GM23338 (cell line): Measurements from ENCODE around the gene WSCD2. TPM values are rescaled to one million over a fixed set of nuclear protein-coding genes. Genes with fewer than 3 reads are reported as not detected.

Experiments
- ATAC-seq: fragments of 200-7000 bp; cut with Tn5 transposase; 3 replicates; pipeline ENCODE4 v1.9.1; 2020
- DNase-seq: peaks from one replicate; pipeline ENCODE4 v3.0.0-alpha.2; 2015; ENCODE audit warnings: low spot score
- H2AFZ ChIP-seq: fragments of 200-600 bp; sonication (generic); 2 replicates; pipeline ENCODE4 v1.8.0; 2016; ENCODE audit warnings: antibody characterized with exemption, mild to moderate bottlenecking, moderate library complexity
- H3F3A ChIP-seq: fragments of 200-600 bp; sonication (generic); replicated peaks from 2 replicates; pipeline ENCODE4 v1.8.0; 2017; ENCODE audit warnings: antibody characterized with exemption, mixed run types, low read depth
- H3K27ac ChIP-seq: fragments of 200-600 bp; sonication (generic); 2 replicates; pipeline ENCODE4 v1.6.1; 2016; ENCODE audit warnings: low read depth
- H3K27me3 ChIP-seq: fragments of 200-600 bp; sonication (generic); 2 replicates; pipeline ENCODE4 v1.8.0; 2016; ENCODE audit warnings: mild to moderate bottlenecking, mixed run types, moderate library complexity; ENCODE audit not compliant: insufficient read depth
- H3K36me3 ChIP-seq: fragments of 200-600 bp; sonication (generic); 2 replicates; pipeline ENCODE4 v1.8.0; 2016; ENCODE audit warnings: mild to moderate bottlenecking; ENCODE audit not compliant: insufficient read depth
- H3K4me1 ChIP-seq: fragments of 200-600 bp; sonication (generic); 2 replicates; pipeline ENCODE4 v1.8.0; 2016; ENCODE audit warnings: mild to moderate bottlenecking, moderate library complexity; ENCODE audit not compliant: insufficient read depth
- H3K4me2 ChIP-seq: fragments of 200-600 bp; sonication (generic); 2 replicates; pipeline ENCODE4 v1.7.1; 2017; ENCODE audit warnings: mixed run types
- H3K4me3 ChIP-seq: fragments of 200-600 bp; sonication (generic); 2 replicates; pipeline ENCODE4 v1.6.1; 2016; ENCODE audit warnings: mixed run types
- H3K79me2 ChIP-seq: fragments of 200-600 bp; sonication (generic); replicated peaks from 2 replicates; pipeline ENCODE4 v1.8.0; 2017; ENCODE audit warnings: mild to moderate bottlenecking; ENCODE audit not compliant: insufficient read depth
- H3K9me2 ChIP-seq: fragments of 200-600 bp; sonication (generic); 2 replicates; pipeline ENCODE4 v1.8.0; 2017; ENCODE audit not compliant: insufficient read depth
- H4K20me1 ChIP-seq: fragments of 200-600 bp; sonication (generic); replicated peaks from 2 replicates; pipeline ENCODE4 v1.8.0; 2017; ENCODE audit warnings: mild to moderate bottlenecking; ENCODE audit not compliant: insufficient read depth
- H3K27ac Mint-ChIP-seq: 2 replicates; pipeline ENCODE4 v1.8.0; 2020; ENCODE audit warnings: inconsistent platforms, mild to moderate bottlenecking, moderate library complexity, mixed read lengths
- H3K27me3 Mint-ChIP-seq: 3 replicates; pipeline ENCODE4 v1.8.0; 2022; ENCODE audit warnings: low read depth, mild to moderate bottlenecking, moderate library complexity, mixed read lengths, inconsistent platforms; ENCODE audit not compliant: insufficient read depth, poor library complexity
- H3K36me3 Mint-ChIP-seq: 3 replicates; pipeline ENCODE4 v1.8.0; 2021; ENCODE audit warnings: low read depth, mild to moderate bottlenecking, inconsistent platforms, moderate library complexity, mixed read lengths
- H3K4me1 Mint-ChIP-seq: 3 replicates; pipeline ENCODE4 v1.8.0; 2020; ENCODE audit warnings: mild to moderate bottlenecking, inconsistent platforms, mixed read lengths
- H3K4me3 Mint-ChIP-seq: 3 replicates; pipeline ENCODE4 v1.8.0; 2021; ENCODE audit warnings: moderate library complexity, mild to moderate bottlenecking, inconsistent platforms, mixed read lengths
- H3K9me3 Mint-ChIP-seq: 3 replicates; pipeline ENCODE4 v1.8.0; 2020; ENCODE audit warnings: moderate library complexity, mild to moderate bottlenecking, inconsistent platforms, mixed read lengths
- CREB1 ChIP-seq: fragments of 250-450 bp; sonication (Bioruptor Pico); IDR thresholded peaks from 2 replicates; pipeline ENCODE4 v1.5.0; 2020; ENCODE audit warnings: low read depth, mild to moderate bottlenecking, moderate library complexity
- EZH2 ChIP-seq: fragments of 200-600 bp; sonication (generic); IDR thresholded peaks from one replicate; pipeline ENCODE4 v1.8.0; 2017; ENCODE audit warnings: antibody characterized with exemption, mild to moderate bottlenecking, low read depth; ENCODE audit not compliant: unreplicated experiment
- EZH2phosphoT487 ChIP-seq: fragments of 200-600 bp; sonication (generic); IDR thresholded peaks from one replicate; pipeline ENCODE4 v1.8.1; 2018; ENCODE audit warnings: antibody characterized with exemption; ENCODE audit not compliant: unreplicated experiment
- JUNB ChIP-seq: IDR thresholded peaks from one replicate; pipeline ENCODE4 v1.6.1; 2016; ENCODE audit warnings: antibody characterized with exemption; ENCODE audit not compliant: unreplicated experiment
- NANOG ChIP-seq: IDR thresholded peaks from 2 replicates; pipeline ENCODE4 v1.6.1; 2016; ENCODE audit warnings: antibody characterized with exemption, borderline replicate concordance
- POLR2AphosphoS5 ChIP-seq: IDR thresholded peaks from 2 replicates; pipeline ENCODE4 v1.6.1; 2016; ENCODE audit warnings: antibody characterized with exemption, low read depth
- REST ChIP-seq: IDR thresholded peaks from one replicate; pipeline ENCODE4 v1.6.1; 2018; ENCODE audit warnings: antibody characterized with exemption; ENCODE audit not compliant: unreplicated experiment
- STAT1 ChIP-seq: IDR thresholded peaks from one replicate; pipeline ENCODE4 v1.6.1; 2016; ENCODE audit warnings: antibody characterized with exemption; ENCODE audit not compliant: unreplicated experiment
- ZNF114 ChIP-seq: fragments of 250-450 bp; sonication (Bioruptor Pico); IDR thresholded peaks from 2 replicates; pipeline ENCODE4 v1.5.0; 2020; ENCODE audit warnings: mild to moderate bottlenecking, moderate library complexity
- ZNF331 ChIP-seq: fragments of 250-450 bp; sonication (Bioruptor Pico); IDR thresholded peaks from 2 replicates; pipeline ENCODE4 v1.5.0; 2020; ENCODE audit warnings: low read depth, mild to moderate bottlenecking, moderate library complexity
- ZNF462 ChIP-seq: fragments of 250-450 bp; sonication (Bioruptor Pico); IDR thresholded peaks from 2 replicates; pipeline ENCODE4 v1.5.0; 2020; ENCODE audit warnings: mild to moderate bottlenecking, moderate library complexity
- polyA plus RNA-seq: library from polyadenylated mRNA; unstranded; fragments of >200 nt; fragmentation: Nextera tagmentation; extraction: Ambion mirVana; gene quantifications from 2 replicates; pipeline ENCODE4 v1.2.1, GENCODE V29; 2016
- total RNA-seq: library from RNA; depleted of rRNA; stranded (reverse); fragments of >200 nt; shearing (Covaris generic); gene quantifications from 2 replicates; pipeline ENCODE4 v1.2.3, GENCODE V29; 2014
- TF ChIP-seq, protein P1 (sequence below), 2 experiments: fragments of 200-600 bp in 1 of 2; sonication (generic) in 1 of 2; conservative IDR thresholded peaks; 2 replicates each; pipeline versions ENCODE4 v1.5.1 to v1.6.1; 2016 to 2017; ENCODE audit warnings: antibody characterized with exemption in 2 of 2, low read depth in 2 of 2, mild to moderate bottlenecking in 2 of 2, moderate library complexity in 1 of 2
- TF ChIP-seq, protein P2 (sequence below): IDR thresholded peaks from 2 replicates; pipeline ENCODE4 v1.6.1; 2016; ENCODE audit warnings: antibody characterized with exemption

Gene WSCD2
- total and polyA plus RNA-seq, 2 experiments from 2014 or later = 0.66 to 3.1 TPM

DNA sequence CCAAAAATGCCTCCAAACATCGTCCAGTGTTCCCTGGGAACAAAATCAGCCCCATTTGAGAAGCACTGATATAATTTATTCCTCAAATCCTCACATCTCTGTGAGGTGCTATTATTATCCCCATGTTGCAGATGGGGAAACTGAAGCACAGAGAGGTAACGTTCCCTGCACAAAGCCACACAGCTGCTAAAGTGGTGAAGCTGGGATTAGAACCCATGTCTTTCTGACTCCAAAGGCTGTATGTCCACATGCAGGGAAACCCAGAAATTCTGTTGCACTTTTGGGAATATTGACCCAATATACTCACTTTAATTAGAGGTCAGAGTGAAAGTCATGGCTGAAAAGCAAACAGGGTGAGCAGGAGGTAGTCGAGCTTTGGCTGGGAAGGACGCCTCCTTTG is 19.1 kb upstream of the WSCD2 start:
- no peak overlapping the region for H3K4me3 Mint-ChIP-seq
- Histone ChIP-seq H2AFZ (no peak overlapping the region), H3K27ac (no peak overlapping the region), H3K4me2 (no peak overlapping the region), H3K4me1 (peaks cover 16% of the 10 kb centered on the region), H3K36me3 (no peaks in the 10 kb centered on the region), H3F3A (no peaks in the 10 kb centered on the region; the same call in 1 of the 2 replicates), H3K79me2 (no peaks in the 10 kb centered on the region), H3K9me2 (no peaks in the 10 kb centered on the region), H4K20me1 (no peaks in the 10 kb centered on the region), H3K4me3 (no peak overlapping the region), H3K27me3 (no peaks in the 10 kb centered on the region)
- H3K4me1 Mint-ChIP-seq = peaks cover 26% of the 10 kb centered on the region
- TF ChIP-seq ZNF114 (CRISPR knock-in tag) (no peak), REST (no peak), JUNB (no peak), ZNF462 (CRISPR knock-in tag) (no peak), NANOG (no peak), EZH2 (no peak), EZH2phosphoT487 (no peak), STAT1 (no peak), POLR2AphosphoS5 (no peak), ZNF331 (CRISPR knock-in tag) (no peak), CREB1 (CRISPR knock-in tag) (no peak)
- TF ChIP-seq, protein P1, sequence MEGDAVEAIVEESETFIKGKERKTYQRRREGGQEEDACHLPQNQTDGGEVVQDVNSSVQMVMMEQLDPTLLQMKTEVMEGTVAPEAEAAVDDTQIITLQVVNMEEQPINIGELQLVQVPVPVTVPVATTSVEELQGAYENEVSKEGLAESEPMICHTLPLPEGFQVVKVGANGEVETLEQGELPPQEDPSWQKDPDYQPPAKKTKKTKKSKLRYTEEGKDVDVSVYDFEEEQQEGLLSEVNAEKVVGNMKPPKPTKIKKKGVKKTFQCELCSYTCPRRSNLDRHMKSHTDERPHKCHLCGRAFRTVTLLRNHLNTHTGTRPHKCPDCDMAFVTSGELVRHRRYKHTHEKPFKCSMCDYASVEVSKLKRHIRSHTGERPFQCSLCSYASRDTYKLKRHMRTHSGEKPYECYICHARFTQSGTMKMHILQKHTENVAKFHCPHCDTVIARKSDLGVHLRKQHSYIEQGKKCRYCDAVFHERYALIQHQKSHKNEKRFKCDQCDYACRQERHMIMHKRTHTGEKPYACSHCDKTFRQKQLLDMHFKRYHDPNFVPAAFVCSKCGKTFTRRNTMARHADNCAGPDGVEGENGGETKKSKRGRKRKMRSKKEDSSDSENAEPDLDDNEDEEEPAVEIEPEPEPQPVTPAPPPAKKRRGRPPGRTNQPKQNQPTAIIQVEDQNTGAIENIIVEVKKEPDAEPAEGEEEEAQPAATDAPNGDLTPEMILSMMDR (conservative IDR thresholded peaks at IDR 0.05; ENCODE audit: low read depth in 2 of 2) = no peak
- TF ChIP-seq, protein P2, sequence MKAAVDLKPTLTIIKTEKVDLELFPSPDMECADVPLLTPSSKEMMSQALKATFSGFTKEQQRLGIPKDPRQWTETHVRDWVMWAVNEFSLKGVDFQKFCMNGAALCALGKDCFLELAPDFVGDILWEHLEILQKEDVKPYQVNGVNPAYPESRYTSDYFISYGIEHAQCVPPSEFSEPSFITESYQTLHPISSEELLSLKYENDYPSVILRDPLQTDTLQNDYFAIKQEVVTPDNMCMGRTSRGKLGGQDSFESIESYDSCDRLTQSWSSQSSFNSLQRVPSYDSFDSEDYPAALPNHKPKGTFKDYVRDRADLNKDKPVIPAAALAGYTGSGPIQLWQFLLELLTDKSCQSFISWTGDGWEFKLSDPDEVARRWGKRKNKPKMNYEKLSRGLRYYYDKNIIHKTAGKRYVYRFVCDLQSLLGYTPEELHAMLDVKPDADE = no peak
- no peaks in the 10 kb centered on the region for H3K9me3 Mint-ChIP-seq
- no peaks in the 10 kb centered on the region for H3K36me3 Mint-ChIP-seq
- peaks cover 2% of the 10 kb centered on the region for H3K27me3 Mint-ChIP-seq
- ATAC-seq (no peak), DNase-seq (no peak)
- H3K27ac Mint-ChIP-seq = no peak overlapping the region
